Measurements from ENCODE around the gene PFDN5. TPM values are rescaled to one million over a fixed set of nuclear protein-coding genes. Genes with fewer than 3 reads are reported as not detected.

PFDN5 gene
- polyA plus RNA-seq, 1 experiment, result 991 TPM

DNA sequence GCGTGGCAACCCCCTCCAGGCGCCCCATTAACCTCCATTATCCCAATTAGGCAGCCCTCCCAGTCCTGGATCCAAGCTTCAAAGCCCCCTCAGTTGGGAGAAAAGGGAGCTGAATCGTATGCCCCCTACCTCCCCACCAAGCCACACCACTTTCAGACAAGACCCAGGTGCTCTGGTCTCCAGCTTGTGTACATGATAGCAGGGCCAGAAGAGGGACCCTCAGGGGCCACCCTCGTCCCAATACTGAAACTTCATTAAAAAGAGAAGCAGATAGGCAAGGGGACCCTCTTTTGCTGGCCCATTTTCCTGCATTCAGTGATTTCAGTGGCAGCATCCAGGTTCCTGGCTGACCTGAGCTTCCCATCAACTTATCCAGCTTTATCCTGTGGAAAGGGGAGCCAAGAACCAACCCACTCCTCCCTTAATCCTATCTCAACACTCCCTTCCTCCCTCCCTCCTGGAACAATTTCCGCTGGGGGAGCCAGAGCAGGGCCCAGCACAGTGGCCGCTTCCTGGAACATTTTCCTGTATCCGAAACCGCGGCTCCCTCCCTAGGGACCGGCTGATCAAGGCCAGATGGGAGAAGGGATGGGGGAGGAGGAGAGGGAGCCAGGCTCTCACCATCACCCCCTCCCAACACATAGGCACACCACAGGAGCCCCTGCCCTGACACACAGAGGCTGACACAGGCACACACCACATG is 50.3 kb downstream of the PFDN5 start:
- DNase-seq (ENCODE audit: low read depth, low spot score), result no peak
- peak overlapping the region; percentile 11 for H3K27ac ChIP-seq (ENCODE audit: low read depth, low read length)
- TF ChIP-seq, protein P1, sequence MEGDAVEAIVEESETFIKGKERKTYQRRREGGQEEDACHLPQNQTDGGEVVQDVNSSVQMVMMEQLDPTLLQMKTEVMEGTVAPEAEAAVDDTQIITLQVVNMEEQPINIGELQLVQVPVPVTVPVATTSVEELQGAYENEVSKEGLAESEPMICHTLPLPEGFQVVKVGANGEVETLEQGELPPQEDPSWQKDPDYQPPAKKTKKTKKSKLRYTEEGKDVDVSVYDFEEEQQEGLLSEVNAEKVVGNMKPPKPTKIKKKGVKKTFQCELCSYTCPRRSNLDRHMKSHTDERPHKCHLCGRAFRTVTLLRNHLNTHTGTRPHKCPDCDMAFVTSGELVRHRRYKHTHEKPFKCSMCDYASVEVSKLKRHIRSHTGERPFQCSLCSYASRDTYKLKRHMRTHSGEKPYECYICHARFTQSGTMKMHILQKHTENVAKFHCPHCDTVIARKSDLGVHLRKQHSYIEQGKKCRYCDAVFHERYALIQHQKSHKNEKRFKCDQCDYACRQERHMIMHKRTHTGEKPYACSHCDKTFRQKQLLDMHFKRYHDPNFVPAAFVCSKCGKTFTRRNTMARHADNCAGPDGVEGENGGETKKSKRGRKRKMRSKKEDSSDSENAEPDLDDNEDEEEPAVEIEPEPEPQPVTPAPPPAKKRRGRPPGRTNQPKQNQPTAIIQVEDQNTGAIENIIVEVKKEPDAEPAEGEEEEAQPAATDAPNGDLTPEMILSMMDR (IDR thresholded peaks at IDR 0.05; ENCODE audit: low read depth, low read length), result no peak
- CTCF ChIA-PET, result interaction anchor here (0.6 to 4.2 kb wide), 46 partner anchors 9 to 440 kb away, joined by 3 to 84 read pairs (median 5); partner anchors contain the start of genes AAAS, CSAD, MYG1 and PRR13
- no peaks in the 10 kb centered on the region for H3K9me3 ChIP-seq (ENCODE audit: control insufficient read depth, insufficient read depth, low read length)
- H3K4me3 ChIP-seq (ENCODE audit: low read depth, low read length), result peak overlapping the region; percentile 76
- H3K27me3 ChIP-seq (ENCODE audit: control insufficient read depth, insufficient read depth, low read length), result peaks cover 4% of the 10 kb centered on the region
- POLR2A ChIA-PET, result interaction anchor here (0.6 to 2.2 kb wide), 21 partner anchors 11 to 846 kb away, joined by 3 to 25 read pairs (median 4); partner anchors contain the start of genes AAAS, PFDN5, SP1 and TARBP2

- H3K27ac ChIP-seq (ENCODE audit: low read depth, low read length), result no peak overlapping the region
- ChIA-PET POLR2A (interaction anchor here (2.2 kb wide), 1 partner anchor 25 kb away, joined by 25 read pairs; the partner anchor contains the start of gene AAAS), CTCF (interaction anchor here (0.5 to 4.2 kb wide), 7 partner anchors 21 to 135 kb away, joined by 3 to 84 read pairs (median 30); partner anchors contain the start of gene AAAS)
- H3K4me3 ChIP-seq (ENCODE audit: low read depth, low read length), result no peak overlapping the region
- H3K9me3 ChIP-seq (ENCODE audit: control insufficient read depth, insufficient read depth, low read length), result no peaks in the 10 kb centered on the region
- no peak for DNase-seq (ENCODE audit: low read depth, low spot score)
- TF ChIP-seq, protein P1 (IDR thresholded peaks at IDR 0.05; ENCODE audit: low read depth, low read length), result no peak
- no peaks in the 10 kb centered on the region for H3K27me3 ChIP-seq (ENCODE audit: control insufficient read depth, insufficient read depth, low read length)
Measured at GRCh38 chr12:53346491-53346890, 51.1 kb downstream of the PFDN5 start.

DNA sequence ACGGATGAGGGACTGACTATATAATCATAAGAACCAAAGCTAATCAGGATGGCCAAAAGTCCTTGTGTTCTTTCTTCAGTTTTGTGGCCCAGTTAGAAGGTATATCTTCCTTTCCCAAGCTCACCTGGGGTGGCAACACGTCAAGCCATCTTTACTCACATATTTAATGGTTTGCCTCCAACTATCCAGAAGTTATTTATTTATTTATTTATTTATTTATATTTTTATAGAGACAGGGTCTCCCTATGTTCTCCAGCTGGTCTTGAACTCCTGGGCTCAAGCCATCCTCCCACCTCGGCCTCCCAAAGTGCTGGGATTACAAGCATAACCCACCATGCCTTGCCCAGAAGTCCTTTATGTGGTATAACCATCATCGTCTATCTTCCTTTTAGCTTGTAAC is 52.6 kb downstream of the PFDN5 start:
- CTCF ChIA-PET, result interaction anchor here (0.9 to 4.1 kb wide), 3 partner anchors 14 to 74 kb away, joined by 3 to 22 read pairs (median 8); partner anchors contain the start of gene AAAS
- POLR2A ChIA-PET, result interaction anchor here (0.6 to 0.8 kb wide), 3 partner anchors 27 to 161 kb away, joined by 3 to 9 read pairs (median 3); partner anchors contain the start of genes AAAS and TARBP2
- H3K27ac ChIP-seq (ENCODE audit: low read depth, low read length), result no peak overlapping the region

More for the DNA sequence above, 52.6 kb downstream of the PFDN5 start:
- DNase-seq (ENCODE audit: low read depth, low spot score), result no peak
- TF ChIP-seq, protein P1 (IDR thresholded peaks at IDR 0.05; ENCODE audit: low read depth, low read length), result no peak
- H3K9me3 ChIP-seq (ENCODE audit: control insufficient read depth, insufficient read depth, low read length), result no peaks in the 10 kb centered on the region
- H3K4me3 ChIP-seq (ENCODE audit: low read depth, low read length), result no peak overlapping the region
- H3K27me3 ChIP-seq (ENCODE audit: control insufficient read depth, insufficient read depth, low read length), result no peaks in the 10 kb centered on the region

Other genes starting within 250 kb of the PFDN5 start
- 23.1 and 31.0 TPM in 2 replicates for gene TNS2, start 245.5 kb upstream of the PFDN5 start, polyA plus RNA-seq (2011; rRNA removed)
- 15.4 and 17.6 TPM in 2 replicates for gene SPRYD3, start 216.2 kb upstream of the PFDN5 start, polyA plus RNA-seq (2011; rRNA removed)
- gene IGFBP6, start 197.9 kb upstream of the PFDN5 start, polyA plus RNA-seq (2011; rRNA removed), result 182 and 274 TPM in 2 replicates
- gene SOAT2, start 192.1 kb upstream of the PFDN5 start, polyA plus RNA-seq (2011; rRNA removed), result 0.06 TPM in 1 of 2 replicates, not detected in the other
- 20.9 and 21.7 TPM in 2 replicates for gene ZNF740, start 114.8 kb upstream of the PFDN5 start, polyA plus RNA-seq (2011; rRNA removed)
- gene CSAD, start 114.6 kb upstream of the PFDN5 start, polyA plus RNA-seq (2011; rRNA removed), result 18.9 and 21.6 TPM in 2 replicates
- gene ITGB7, start 88.3 kb upstream of the PFDN5 start, polyA plus RNA-seq (2011; rRNA removed), result 0.15 and 0.19 TPM in 2 replicates
- 20.1 and 25.6 TPM in 2 replicates for gene RARG, start 63.3 kb upstream of the PFDN5 start, polyA plus RNA-seq (2011; rRNA removed)
- gene ESPL1, start 27.2 kb upstream of the PFDN5 start, polyA plus RNA-seq (2011; rRNA removed), result 1.6 and 2.1 TPM in 2 replicates
- gene MYG1, start 4.2 kb downstream of the PFDN5 start, polyA plus RNA-seq (2011; rRNA removed), result 47.8 and 63.2 TPM in 2 replicates
- 40.0 and 46.7 TPM in 2 replicates for gene AAAS, start 26.1 kb downstream of the PFDN5 start, polyA plus RNA-seq (2011; rRNA removed)
- gene SP7, start 40.8 kb downstream of the PFDN5 start, polyA plus RNA-seq (2011; rRNA removed), result not detected in 2 replicates
- gene SP1, start 84.6 kb downstream of the PFDN5 start, polyA plus RNA-seq (2011; rRNA removed), result 44.6 and 45.9 TPM in 2 replicates
- not detected in 2 replicates for gene AMHR2, start 128.3 kb downstream of the PFDN5 start, polyA plus RNA-seq (2011; rRNA removed)
- gene PRR13, start 146.2 kb downstream of the PFDN5 start, polyA plus RNA-seq (2011; rRNA removed), result 71.4 and 92.8 TPM in 2 replicates
- 286 and 408 TPM in 2 replicates for gene PCBP2, start 156.6 kb downstream of the PFDN5 start, polyA plus RNA-seq (2011; rRNA removed)
- gene MAP3K12, start 203.9 kb downstream of the PFDN5 start, polyA plus RNA-seq (2011; rRNA removed), result 35.7 and 46.1 TPM in 2 replicates
- 25.0 and 33.0 TPM in 2 replicates for gene TARBP2, start 205.7 kb downstream of the PFDN5 start, polyA plus RNA-seq (2011; rRNA removed)
- not detected in 2 replicates for gene NPFF, start 211.9 kb downstream of the PFDN5 start, polyA plus RNA-seq (2011; rRNA removed)

All from AG04450 (cell line).